GM21529 (cell line): Measurements from ENCODE around the gene RIPOR1.

ENCODE experiments used
- ATAC-seq: cut with Tn5 transposase; IDR thresholded peaks from one replicate; pipeline ENCODE4 v1.9.1; 2021; ENCODE audit not compliant: unreplicated experiment

The RIPOR1 gene

GRCh38 chr16:67537636-67538591 lies 9.3 kb downstream of the RIPOR1 start:
- peak; percentile 33 for ATAC-seq

GRCh38 chr16:67538666-67539101 lies 10.1 kb downstream of the RIPOR1 start:
- no peak for ATAC-seq

- no peak for ATAC-seq
Observed at GRCh38 chr16:67539271-67539670, 10.6 kb downstream of the RIPOR1 start.

- ATAC-seq: no peak
Observed at GRCh38 chr16:67539691-67540635, 11.3 kb downstream of the RIPOR1 start.

- ATAC-seq: no peak
Observed at GRCh38 chr16:67540756-67541155, 12.1 kb downstream of the RIPOR1 start.

GRCh38 chr16:67541391-67542263 lies 13.0 kb downstream of the RIPOR1 start:
- ATAC-seq: no peak

- ATAC-seq: no peak
Observed at GRCh38 chr16:67542464-67542863, 13.8 kb downstream of the RIPOR1 start.

GRCh38 chr16:67543036-67543435 lies 14.4 kb downstream of the RIPOR1 start:
- ATAC-seq: no peak

GRCh38 chr16:67543582-67543981 lies 15.0 kb downstream of the RIPOR1 start:
- ATAC-seq: no peak

- ATAC-seq: no peak
Observed at GRCh38 chr16:67544329-67544841, 15.8 kb downstream of the RIPOR1 start.

GRCh38 chr16:67544844-67545664 lies 16.4 kb downstream of the RIPOR1 start:
- ATAC-seq: no peak

- ATAC-seq: no peak
Observed at GRCh38 chr16:67545665-67546024, 17.0 kb downstream of the RIPOR1 start.

- ATAC-seq: no peak
Observed at GRCh38 chr16:67546091-67546501, 17.5 kb downstream of the RIPOR1 start.

- peak; percentile 35 for ATAC-seq
Observed at GRCh38 chr16:67546761-67547422, 18.3 kb downstream of the RIPOR1 start.

GRCh38 chr16:67547423-67548264 lies 19.0 kb downstream of the RIPOR1 start:
- peak; percentile 54 for ATAC-seq

GRCh38 chr16:67548265-67549126 lies 19.9 kb downstream of the RIPOR1 start:
- ATAC-seq: peak; percentile 46

GRCh38 chr16:67549240-67549639 lies 20.6 kb downstream of the RIPOR1 start:
- ATAC-seq: no peak
